Heart left ventricle (tissue), 13 donors: ENCODE data around the gene ADAMTSL1.

Experiments used
- POLR2A ChIP-seq, 2 donors: fragments of 450-650 bp; IDR thresholded peaks; one replicate each; pipeline ENCODE4 v1.6.1; 2017; ENCODE audit warnings: antibody characterized with exemption in 2 of 2, mild to moderate bottlenecking in 2 of 2, moderate library complexity in 2 of 2
- TF ChIP-seq, protein P1 (sequence below), 12 donors: fragments of 200-600 bp; sonication (generic) in 4 of 12; IDR thresholded peaks; one replicate each; pipeline versions ENCODE4 v1.5.0 to v1.8.0; 2018 to 2022; ENCODE audit warnings: antibody characterized with exemption in 12 of 12, mild to moderate bottlenecking in 5 of 12
- donor health status: ischemic (EF 13 %, LVEDD 7.1; RV severe dilation, severe dysfunction).
- donor health status: DM: no; HTN: yes; CAD: no.
- donor health status: DM: no; HTN: no; CAD: no.
- donor health status: ischemic (EF 25% LVEDD 6.9; RV normal size, moderate dysfunction).
- donor health status: ischemic (EF 25% LVEDD 5.7; RV mildly dilated, moderate dysfunction).
- donor health status: ischemic (EF 35%, LVEDD 5.7; RV mildly dilated, moderate dysfunction).
- donor health status: nonischemic (EF 11% LVEDD 7.7; RV severe dilation, severe dysfunction).
- donor health status: DM: yes; HTN: yes; CAD: no.
- donor health status: PGD.
- donor health status: ischemic (EF 29% LVEDD 5.4; RV normal size, mild dysfunction).
- donor health status: nonischemic (EF 23%, LVEDD 6.1; RV moderate dilation, normal function).

DNA sequence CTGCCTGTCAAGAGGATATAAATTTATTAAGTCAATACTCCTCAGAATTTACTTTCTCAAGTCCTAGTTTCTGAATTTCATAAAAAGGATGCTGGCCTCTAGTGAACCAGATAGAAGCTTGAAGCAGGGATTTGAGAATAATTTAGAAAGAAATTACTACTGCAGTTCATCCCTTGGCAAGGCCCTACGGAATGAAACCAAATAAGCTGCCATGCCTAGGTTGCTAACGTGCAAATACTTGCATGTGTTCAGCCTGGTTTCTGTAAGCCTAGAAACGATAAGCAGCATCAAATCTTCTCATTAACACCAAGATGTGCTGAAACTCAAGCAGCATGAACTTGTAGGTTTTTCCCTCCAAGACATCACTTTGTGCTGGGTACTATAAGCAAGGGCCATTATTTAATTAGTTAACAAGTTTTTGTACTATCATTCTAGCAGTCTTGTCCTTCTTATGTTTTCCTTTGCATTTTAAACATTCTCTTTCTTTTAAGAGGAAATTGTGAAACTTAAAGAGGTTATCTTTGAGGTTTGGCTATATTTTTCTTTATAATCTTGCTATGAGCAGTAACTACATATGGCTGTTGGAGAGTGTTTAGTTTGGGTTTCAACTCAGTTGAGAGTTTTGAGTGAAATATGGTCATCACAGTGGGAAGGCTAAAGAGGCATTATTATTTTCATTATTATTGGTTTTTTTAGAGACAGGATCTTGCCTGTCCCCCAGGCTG, 71.8 kb downstream of the ADAMTSL1 start:
- TF ChIP-seq, protein P1, sequence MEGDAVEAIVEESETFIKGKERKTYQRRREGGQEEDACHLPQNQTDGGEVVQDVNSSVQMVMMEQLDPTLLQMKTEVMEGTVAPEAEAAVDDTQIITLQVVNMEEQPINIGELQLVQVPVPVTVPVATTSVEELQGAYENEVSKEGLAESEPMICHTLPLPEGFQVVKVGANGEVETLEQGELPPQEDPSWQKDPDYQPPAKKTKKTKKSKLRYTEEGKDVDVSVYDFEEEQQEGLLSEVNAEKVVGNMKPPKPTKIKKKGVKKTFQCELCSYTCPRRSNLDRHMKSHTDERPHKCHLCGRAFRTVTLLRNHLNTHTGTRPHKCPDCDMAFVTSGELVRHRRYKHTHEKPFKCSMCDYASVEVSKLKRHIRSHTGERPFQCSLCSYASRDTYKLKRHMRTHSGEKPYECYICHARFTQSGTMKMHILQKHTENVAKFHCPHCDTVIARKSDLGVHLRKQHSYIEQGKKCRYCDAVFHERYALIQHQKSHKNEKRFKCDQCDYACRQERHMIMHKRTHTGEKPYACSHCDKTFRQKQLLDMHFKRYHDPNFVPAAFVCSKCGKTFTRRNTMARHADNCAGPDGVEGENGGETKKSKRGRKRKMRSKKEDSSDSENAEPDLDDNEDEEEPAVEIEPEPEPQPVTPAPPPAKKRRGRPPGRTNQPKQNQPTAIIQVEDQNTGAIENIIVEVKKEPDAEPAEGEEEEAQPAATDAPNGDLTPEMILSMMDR (IDR thresholded peaks at IDR 0.05), result no peak
- TF ChIP-seq POLR2A (IDR thresholded peaks at IDR 0.05), result no peak
